Esophagus (tissue), 2 donors: ENCODE data around the gene CLEC2L. TPM values are rescaled to one million over a fixed set of nuclear protein-coding genes. Genes with fewer than 3 reads are reported as not detected.

Experiments used
- H3K27ac ChIP-seq, 2 donors: one replicate each; pipeline ENCODE4 v1.5.1; 2013; ENCODE audit warnings: low read depth in 2 of 2, mild to moderate bottlenecking in 2 of 2, inconsistent platforms in 1 of 2, low read length in 1 of 2, moderate library complexity in 1 of 2
- H3K27me3 ChIP-seq, 2 donors: one replicate each; pipeline ENCODE4 v1.6.1; 2013; ENCODE audit warnings: low read length in 2 of 2, control low read depth in 1 of 2, mild to moderate bottlenecking in 1 of 2; ENCODE audit not compliant: insufficient read depth in 2 of 2, control insufficient read depth in 1 of 2
- H3K36me3 ChIP-seq, 2 donors: one replicate each; pipeline ENCODE4 v1.6.1; 2013; ENCODE audit warnings: low read length in 1 of 2; ENCODE audit not compliant: control insufficient read depth in 2 of 2, insufficient read depth in 2 of 2
- H3K4me1 ChIP-seq, 2 donors: one replicate each; pipeline ENCODE4 v1.6.1; 2013; ENCODE audit warnings: low read length in 1 of 2; ENCODE audit not compliant: control insufficient read depth in 2 of 2, insufficient read depth in 2 of 2
- H3K4me3 ChIP-seq, 2 donors: one replicate each; pipeline ENCODE4 v1.5.1; 2013; ENCODE audit warnings: low read length in 2 of 2, mild to moderate bottlenecking in 2 of 2, low read depth in 1 of 2, moderate library complexity in 1 of 2
- H3K9me3 ChIP-seq, 2 donors: one replicate each; pipeline ENCODE4 v1.6.1; 2013; ENCODE audit warnings: mild to moderate bottlenecking in 2 of 2, low read depth in 1 of 2, low read length in 1 of 2, moderate library complexity in 1 of 2; ENCODE audit not compliant: control insufficient read depth in 2 of 2, insufficient read depth in 1 of 2
- WGBS, 2 donors: extraction: QIAGEN DNeasy Blood & Tissue Kit; methylation state at CpG; one replicate each; pipeline ENCODE4 v1.1.7; 2013; 5-methylcytosine and 5-hydroxymethylcytosine counted together
- polyA plus RNA-seq, 2 donors: library from polyadenylated mRNA; stranded (reverse); fragments of 200-250 nt; gene quantifications; one replicate each; pipeline ENCODE4 v1.2.3, GENCODE V29; 2013
- donor health status: healthy with polysubstance abuse.
- donor health status: Bipolar disorder and iron deficiency.

CLEC2L gene
- polyA plus RNA-seq, 2 donors = 0.04 TPM; not detected in 1

DNA sequence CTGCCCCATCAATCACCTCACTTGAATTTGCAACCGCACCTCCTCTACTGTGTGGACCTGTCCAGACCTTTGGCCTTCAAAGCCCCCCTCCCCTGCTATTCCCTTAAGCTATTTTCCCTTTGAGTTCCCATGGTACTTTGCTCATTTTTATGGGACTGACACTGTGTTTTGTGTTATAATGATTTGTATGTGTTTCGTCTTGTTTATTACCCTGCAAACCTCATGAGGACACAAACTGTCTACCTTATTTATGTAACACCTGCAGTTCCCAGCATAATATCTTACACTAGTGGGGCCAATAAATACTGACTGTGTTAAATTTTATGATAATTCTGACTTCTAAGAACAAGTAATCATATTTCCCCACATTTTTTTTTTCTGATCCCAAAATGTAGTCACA is 70.6 kb downstream of the CLEC2L start:
- Histone ChIP-seq H3K27me3 (no peaks in the 10 kb centered on the region), H3K27ac (no peak overlapping the region), H3K9me3 (peaks cover 0 to 3% of the 10 kb centered on the region in 2 donors), H3K36me3 (peaks cover 27 to 44% of the 10 kb centered on the region in 2 donors), H3K4me1 (no peaks in the 10 kb centered on the region), H3K4me3 (no peak overlapping the region)
- WGBS, 2 donors = 95 to 97% methylated on average over 2 of the region's 2 CpGs

Other genes starting within 250 kb of the CLEC2L start
- 10 to 100 TPM; 13.2 to 22.7 TPM for gene FMC1, start 182.3 kb upstream of the CLEC2L start, polyA plus RNA-seq
- gene LUC7L2, start 163.8 kb upstream of the CLEC2L start, polyA plus RNA-seq = 10 to 100 TPM; 31.8 to 35.8 TPM
- gene KLRG2, start 40.0 kb upstream of the CLEC2L start, polyA plus RNA-seq = 1 to 10 TPM; 1.8 to 3.9 TPM